ENCODE data around the gene PRRT1.

DNA sequence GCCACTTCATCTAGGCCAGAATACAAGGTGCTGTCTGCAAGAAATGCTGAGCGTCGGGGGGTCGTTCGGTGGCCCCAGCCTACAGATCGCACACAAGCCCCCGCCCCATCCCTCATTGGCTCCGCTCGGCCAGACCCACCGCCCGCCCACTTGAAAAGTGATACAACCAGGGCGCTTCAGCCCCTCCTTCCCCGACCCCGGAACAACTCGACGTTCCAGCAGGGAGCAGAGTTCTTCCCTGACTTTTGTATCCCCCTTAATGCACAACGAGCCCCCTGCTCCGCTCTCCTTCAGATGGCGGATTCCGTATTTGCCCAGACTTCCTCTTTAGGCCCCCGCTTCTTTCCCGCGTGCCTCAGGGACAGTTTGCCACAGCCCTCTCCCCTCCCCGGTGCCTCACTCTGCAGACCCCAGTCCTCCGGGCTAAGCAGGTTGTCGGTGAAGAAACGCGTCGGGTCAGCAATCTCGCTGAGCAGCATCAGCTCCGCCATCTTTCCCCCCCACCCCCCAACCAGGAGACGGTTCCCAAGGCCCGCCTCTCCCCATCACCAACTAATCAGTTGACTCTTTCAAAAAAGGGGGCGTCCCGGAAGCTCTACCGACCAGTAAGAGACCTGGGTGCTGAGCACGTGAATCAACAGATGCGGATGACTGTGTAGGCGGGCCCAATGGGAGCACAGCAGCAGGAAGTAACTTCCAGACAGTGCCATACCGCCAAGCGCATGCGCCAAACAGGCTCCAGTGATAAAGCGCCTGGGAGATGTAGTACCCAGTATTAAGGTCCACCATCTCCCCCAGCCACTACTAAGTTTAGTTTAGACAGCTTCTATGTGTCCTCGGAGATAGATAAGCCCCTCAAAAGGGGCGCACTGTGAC is 23.8 kb downstream of the PRRT1 start, which contains the start of gene ATF6B:
- no peak for TF ChIP-seq CTCF (conservative IDR thresholded peaks at IDR 0.05; ENCODE audit: low read length)
- TF ChIP-seq EZH2phosphoT487 (IDR thresholded peaks at IDR 0.05; ENCODE audit: borderline replicate concordance, low read depth, low read length), result no peak

All from OCI-LY7 (cell line).